HG02571 (cell line): Measurements from ENCODE around the gene ZNF385B.

ENCODE experiments used
- ATAC-seq: cut with Tn5 transposase; IDR thresholded peaks from one replicate; pipeline ENCODE4 v1.9.1; 2021; ENCODE audit warnings: mild to moderate bottlenecking, moderate library complexity; ENCODE audit not compliant: unreplicated experiment

The ZNF385B gene

DNA sequence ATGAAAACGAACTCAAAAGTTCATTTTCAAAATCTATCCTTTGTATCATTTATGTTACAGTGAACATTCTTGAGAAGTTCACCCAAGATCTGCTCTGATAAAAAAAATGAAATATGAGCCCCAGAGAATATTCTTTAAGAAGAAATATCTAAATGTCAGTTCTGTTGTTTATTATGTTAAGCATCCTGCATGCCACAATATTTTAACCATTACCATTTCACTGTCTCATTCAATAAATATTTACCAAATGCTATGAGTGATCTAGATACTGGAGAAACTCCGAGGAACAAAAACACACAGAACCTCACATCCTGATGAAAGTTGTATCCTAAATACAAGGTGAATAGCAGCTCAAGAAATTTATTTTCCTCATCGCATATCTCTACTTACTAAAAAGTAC, 170.2 kb downstream of the ZNF385B start:
- no peak for ATAC-seq

- ATAC-seq = no peak
Observed at GRCh38 chr2:179686718-179687342, 174.6 kb downstream of the ZNF385B start.

GRCh38 chr2:179686069-179686468, 175.3 kb downstream of the ZNF385B start:
- ATAC-seq = no peak

DNA sequence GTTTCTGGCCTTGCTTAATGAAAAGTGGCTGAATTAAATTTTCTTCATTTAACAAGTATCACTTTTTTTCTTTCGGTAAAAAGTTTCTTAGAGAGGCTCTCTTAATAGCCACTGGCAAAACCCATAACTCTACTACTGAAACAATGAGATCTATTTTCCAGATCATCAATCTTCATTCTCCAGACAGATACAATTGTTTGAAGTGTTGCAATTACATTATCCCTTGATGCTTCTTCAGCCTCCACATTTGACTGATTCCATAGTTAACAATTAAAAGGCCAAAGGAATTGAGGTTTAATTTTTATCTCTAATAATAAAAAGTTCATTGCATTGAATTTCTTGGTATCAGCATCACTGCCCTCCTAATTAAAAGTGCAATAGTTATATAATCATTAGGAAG, 176.3 kb downstream of the ZNF385B start:
- ATAC-seq = no peak

DNA sequence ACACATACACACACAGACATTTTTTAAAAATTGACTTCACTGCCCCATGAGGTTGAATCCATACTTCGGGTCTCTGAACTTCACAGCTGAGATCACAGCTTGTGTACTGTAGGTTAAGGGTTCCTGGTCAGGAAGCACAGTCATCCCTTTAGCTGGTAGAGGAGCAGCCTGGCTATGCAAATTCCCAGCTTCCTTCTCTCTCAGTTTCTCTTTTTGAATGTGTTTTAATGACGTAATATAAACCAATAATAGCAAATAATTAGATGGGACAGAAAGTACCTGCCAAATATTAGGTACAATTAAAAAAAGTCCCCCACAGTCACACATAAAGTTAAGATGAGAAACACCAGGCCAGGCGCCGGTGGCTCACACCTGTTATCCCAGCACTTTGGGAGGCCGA, 178.7 kb downstream of the ZNF385B start:
- no peak for ATAC-seq

- ATAC-seq = no peak
Observed at GRCh38 chr2:179677746-179678505, 183.5 kb downstream of the ZNF385B start.

GRCh38 chr2:179677077-179677688, 184.2 kb downstream of the ZNF385B start:
- no peak for ATAC-seq

DNA sequence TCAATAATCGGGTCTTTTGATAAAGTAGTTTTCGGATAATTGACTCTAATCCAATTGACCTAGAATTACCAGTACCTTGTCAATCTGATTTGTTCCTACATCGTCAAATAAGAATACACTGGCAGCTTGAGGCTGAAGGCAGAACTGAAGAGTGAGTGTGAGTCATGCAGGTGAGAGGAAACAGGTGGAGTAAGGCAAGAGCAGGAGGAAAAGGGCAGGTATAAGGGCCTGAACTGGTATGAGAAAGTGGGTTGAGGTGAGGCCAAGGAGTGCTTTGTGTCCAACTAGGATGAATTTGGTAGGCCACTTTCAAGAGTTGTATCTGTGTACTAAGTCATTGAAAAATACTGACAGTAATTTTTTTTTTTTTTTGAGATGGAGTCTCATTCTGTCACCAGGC, 186.0 kb downstream of the ZNF385B start:
- ATAC-seq = no peak

- ATAC-seq = no peak
Observed at GRCh38 chr2:179671043-179671981, 190.1 kb downstream of the ZNF385B start.

DNA sequence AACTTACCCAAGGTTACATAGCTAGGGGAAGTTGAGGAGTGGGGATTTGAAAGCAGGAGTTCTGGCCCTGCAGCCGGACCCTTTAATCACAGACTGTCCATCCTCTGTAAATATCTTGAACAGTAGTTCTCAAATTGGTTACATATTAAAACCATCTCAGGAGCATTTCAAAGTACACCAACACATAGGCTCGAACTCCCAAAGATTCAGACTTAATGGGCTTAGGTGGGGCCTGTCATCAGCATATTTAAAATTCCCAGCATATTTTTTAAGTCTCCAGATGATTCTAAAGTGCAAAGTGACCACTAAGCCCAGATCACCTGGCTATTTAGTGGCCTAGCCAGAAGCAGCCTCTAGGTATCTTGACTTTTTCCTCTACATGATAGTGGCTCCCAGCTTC, 192.2 kb downstream of the ZNF385B start:
- no peak for ATAC-seq

GRCh38 chr2:179664972-179665812, 196.2 kb downstream of the ZNF385B start:
- ATAC-seq = no peak

GRCh38 chr2:179661986-179662385, 199.4 kb downstream of the ZNF385B start:
- ATAC-seq = no peak

DNA sequence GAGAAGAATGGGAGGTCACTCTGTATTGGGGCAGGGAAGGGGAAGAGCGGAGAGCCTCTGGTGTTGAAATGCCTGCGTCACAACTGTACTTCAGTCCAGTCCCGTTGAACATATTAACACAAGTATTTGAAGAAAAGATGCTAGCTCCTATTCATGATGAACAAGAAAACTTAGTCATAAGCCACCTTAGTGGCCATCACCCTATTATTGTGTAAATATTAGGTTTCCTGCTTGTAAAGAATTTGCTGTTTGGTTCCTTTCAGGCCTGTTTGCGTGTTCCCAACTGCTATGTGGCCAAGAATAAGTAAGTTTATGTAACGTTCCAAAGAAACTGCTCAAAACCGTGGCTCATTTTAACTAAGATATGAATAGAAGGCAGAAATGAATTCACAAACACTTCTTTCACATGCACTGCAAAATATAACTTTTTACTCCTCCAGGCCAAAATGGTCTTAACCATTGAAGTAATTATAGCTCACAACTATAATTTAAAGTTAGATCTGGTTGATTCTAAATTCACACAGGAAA, 204.3 kb downstream of the ZNF385B start:
- ATAC-seq = no peak

DNA sequence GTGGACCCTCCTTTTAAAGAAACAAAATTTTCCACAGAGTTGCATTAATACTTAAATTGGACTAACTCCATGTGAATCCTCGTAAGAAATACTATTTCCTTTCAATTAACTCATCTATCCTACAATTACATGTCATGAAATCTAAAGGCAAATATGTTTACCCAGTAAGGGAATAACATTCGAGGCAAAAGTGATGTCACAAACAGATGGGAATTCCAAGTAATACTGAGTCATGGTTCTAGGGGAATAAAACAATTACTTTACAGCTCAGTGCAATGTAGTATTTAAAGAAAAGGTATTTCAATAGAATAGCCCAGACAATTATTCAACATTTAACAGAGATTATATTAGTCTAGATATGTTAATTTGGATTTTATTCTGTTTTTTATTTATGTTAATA, 205.8 kb downstream of the ZNF385B start:
- ATAC-seq = no peak

DNA sequence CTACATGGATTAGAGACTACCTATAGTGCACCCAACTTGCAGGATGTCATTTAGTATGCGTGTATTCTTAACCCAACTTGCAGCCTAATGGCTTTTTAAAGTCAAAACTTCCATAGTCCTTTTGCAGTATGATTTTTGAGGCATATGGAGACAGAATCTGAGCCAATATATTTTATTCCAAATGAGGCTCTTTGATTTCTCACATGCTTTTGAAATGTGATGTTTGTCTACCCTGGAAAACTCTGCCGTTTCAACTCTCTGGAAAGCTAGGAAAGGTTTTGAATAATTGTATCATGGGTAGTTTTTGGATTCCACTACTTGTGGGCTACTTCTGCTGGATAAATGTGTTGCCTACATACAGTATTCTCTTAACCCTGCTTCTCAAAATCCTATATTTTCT, 206.6 kb downstream of the ZNF385B start:
- ATAC-seq = no peak

- no peak for ATAC-seq
Observed at GRCh38 chr2:179652296-179652695, 209.1 kb downstream of the ZNF385B start.

GRCh38 chr2:179650420-179650819, 211.0 kb downstream of the ZNF385B start:
- ATAC-seq = no peak

DNA sequence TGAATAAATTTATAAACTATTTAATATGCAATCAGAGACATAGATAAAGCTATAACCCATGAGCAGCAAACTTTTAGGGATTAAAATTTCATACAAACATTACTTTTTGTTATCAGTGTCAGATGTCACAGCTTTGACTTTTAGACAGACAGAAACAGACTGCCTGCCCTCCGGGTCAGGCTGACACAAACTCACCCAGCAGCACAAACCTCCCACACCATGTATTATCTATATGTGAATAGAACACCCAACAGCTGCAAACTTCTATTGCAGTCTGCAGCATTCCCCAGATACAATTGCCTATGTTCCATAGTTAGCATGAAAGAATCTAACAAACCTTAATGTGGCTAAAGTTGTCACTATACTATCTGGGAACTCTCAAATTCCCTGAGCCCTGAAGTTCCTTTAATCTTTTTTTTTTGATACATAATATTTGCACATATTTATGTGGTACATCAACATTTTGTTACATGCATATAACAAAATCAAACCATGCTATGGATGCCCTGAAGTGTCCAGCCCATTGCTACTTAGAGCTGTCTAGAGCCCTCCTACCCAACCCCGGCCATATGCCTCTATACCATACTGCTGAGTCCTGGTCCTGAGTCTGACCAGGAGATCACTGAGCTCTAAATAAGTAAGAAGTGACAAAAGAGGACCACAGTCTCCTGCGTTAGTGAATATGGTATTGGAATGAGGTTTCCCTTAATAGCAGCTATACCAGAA, 214.4 kb downstream of the ZNF385B start:
- ATAC-seq = no peak

- ATAC-seq = no peak
Observed at GRCh38 chr2:179646173-179646769, 215.1 kb downstream of the ZNF385B start.
